ENCODE data around the gene RNGTT. TPM values are rescaled to one million over a fixed set of nuclear protein-coding genes. Genes with fewer than 3 reads are reported as not detected.
"Not testable (repeated sequence)": the region's sequence is repeated elsewhere in the genome, so short reads cannot be mapped to it uniquely, and the experiment has no call there.

RNGTT gene
- polyA plus RNA-seq, 2 donors: 3.9 to 5.2 TPM

- 91 to 94% methylated on average over 1 of the region's 1 CpG for WGBS, 2 donors
- not testable (repeated sequence) for H3K27me3 ChIP-seq (ENCODE audit: control insufficient read depth in 1 of 2, insufficient read depth in 2 of 2, low read length in 2 of 2); H3K4me3 ChIP-seq (ENCODE audit: low read depth in 1 of 2, low read length in 2 of 2); H3K4me1 ChIP-seq (ENCODE audit: control insufficient read depth in 2 of 2, insufficient read depth in 2 of 2, low read length in 1 of 2); H3K27ac ChIP-seq (ENCODE audit: low read depth in 2 of 2, low read length in 1 of 2); H3K36me3 ChIP-seq (ENCODE audit: control insufficient read depth in 2 of 2, insufficient read depth in 2 of 2, low read length in 1 of 2); H3K9me3 ChIP-seq (ENCODE audit: control insufficient read depth in 2 of 2, insufficient read depth in 1 of 2, low read depth in 1 of 2, low read length in 1 of 2)
These were observed 130.3 kb downstream of the RNGTT start for GRCh38 chr6:88833071-88833470.

- not testable (repeated sequence) for H3K27ac ChIP-seq (ENCODE audit: low read depth in 2 of 2, low read length in 1 of 2)
- WGBS, 2 donors: 86 to 90% methylated on average over 4 of the region's 4 CpGs
These were observed 135.8 kb downstream of the RNGTT start for GRCh38 chr6:88827599-88827998.

GRCh38 chr6:88825856-88826255, 137.6 kb downstream of the RNGTT start:
- Histone ChIP-seq H3K4me1 (ENCODE audit: control insufficient read depth in 2 of 2, insufficient read depth in 2 of 2, low read length in 1 of 2) (no peaks in the 10 kb centered on the region), H3K36me3 (ENCODE audit: control insufficient read depth in 2 of 2, insufficient read depth in 2 of 2, low read length in 1 of 2) (no peaks in the 10 kb centered on the region), H3K27ac (ENCODE audit: low read depth in 2 of 2, low read length in 1 of 2) (no peak overlapping the region), H3K4me3 (ENCODE audit: low read depth in 1 of 2, low read length in 2 of 2) (no peak overlapping the region), H3K9me3 (ENCODE audit: control insufficient read depth in 2 of 2, insufficient read depth in 1 of 2, low read depth in 1 of 2, low read length in 1 of 2) (no peaks in the 10 kb centered on the region), H3K27me3 (ENCODE audit: control insufficient read depth in 1 of 2, insufficient read depth in 2 of 2, low read length in 2 of 2) (no peaks in the 10 kb centered on the region)
- WGBS, 2 donors: 97% methylated on average over 3 of the region's 3 CpGs

More at GRCh38 chr6:88827599-88827998, 135.8 kb downstream of the RNGTT start:
- H3K4me1 ChIP-seq (ENCODE audit: control insufficient read depth in 2 of 2, insufficient read depth in 2 of 2, low read length in 1 of 2); H3K4me3 ChIP-seq (ENCODE audit: low read depth in 1 of 2, low read length in 2 of 2); H3K9me3 ChIP-seq (ENCODE audit: control insufficient read depth in 2 of 2, insufficient read depth in 1 of 2, low read depth in 1 of 2, low read length in 1 of 2); H3K36me3 ChIP-seq (ENCODE audit: control insufficient read depth in 2 of 2, insufficient read depth in 2 of 2, low read length in 1 of 2); H3K27me3 ChIP-seq (ENCODE audit: control insufficient read depth in 1 of 2, insufficient read depth in 2 of 2, low read length in 2 of 2): not testable (repeated sequence)

- no peak overlapping the region for H3K4me3 ChIP-seq (ENCODE audit: low read depth in 1 of 2, low read length in 2 of 2)
- WGBS, 2 donors: 53 to 55% methylated on average over 2 of the region's 2 CpGs
- no peaks in the 10 kb centered on the region for H3K9me3 ChIP-seq (ENCODE audit: control insufficient read depth in 2 of 2, insufficient read depth in 1 of 2, low read depth in 1 of 2, low read length in 1 of 2)
- H3K36me3 ChIP-seq (ENCODE audit: control insufficient read depth in 2 of 2, insufficient read depth in 2 of 2, low read length in 1 of 2): no peaks in the 10 kb centered on the region
- no peaks in the 10 kb centered on the region for H3K27me3 ChIP-seq (ENCODE audit: control insufficient read depth in 1 of 2, insufficient read depth in 2 of 2, low read length in 2 of 2)
- H3K27ac ChIP-seq (ENCODE audit: low read depth in 2 of 2, low read length in 1 of 2): no peak overlapping the region
- H3K4me1 ChIP-seq (ENCODE audit: control insufficient read depth in 2 of 2, insufficient read depth in 2 of 2, low read length in 1 of 2): no peaks in the 10 kb centered on the region
These were observed 139.4 kb downstream of the RNGTT start for GRCh38 chr6:88823998-88824397.

GRCh38 chr6:88815491-88815890, 147.9 kb downstream of the RNGTT start:
- Histone ChIP-seq H3K27me3 (ENCODE audit: control insufficient read depth in 1 of 2, insufficient read depth in 2 of 2, low read length in 2 of 2) (no peaks in the 10 kb centered on the region), H3K27ac (ENCODE audit: low read depth in 2 of 2, low read length in 1 of 2) (no peak overlapping the region), H3K36me3 (ENCODE audit: control insufficient read depth in 2 of 2, insufficient read depth in 2 of 2, low read length in 1 of 2) (no peaks in the 10 kb centered on the region), H3K4me1 (ENCODE audit: control insufficient read depth in 2 of 2, insufficient read depth in 2 of 2, low read length in 1 of 2) (no peaks in the 10 kb centered on the region), H3K4me3 (ENCODE audit: low read depth in 1 of 2, low read length in 2 of 2) (no peak overlapping the region), H3K9me3 (ENCODE audit: control insufficient read depth in 2 of 2, insufficient read depth in 1 of 2, low read depth in 1 of 2, low read length in 1 of 2) (no peaks in the 10 kb centered on the region)
- WGBS, 2 donors: 89 to 91% methylated on average over 5 of the region's 5 CpGs

- 70 to 80% methylated on average over 1 of the region's 1 CpG for WGBS, 2 donors
These were observed 148.5 kb downstream of the RNGTT start for GRCh38 chr6:88814909-88815308.

GRCh38 chr6:88813045-88813444, 150.4 kb downstream of the RNGTT start:
- Histone ChIP-seq H3K36me3 (ENCODE audit: control insufficient read depth in 2 of 2, insufficient read depth in 2 of 2, low read length in 1 of 2) (no peaks in the 10 kb centered on the region), H3K9me3 (ENCODE audit: control insufficient read depth in 2 of 2, insufficient read depth in 1 of 2, low read depth in 1 of 2, low read length in 1 of 2) (no peaks in the 10 kb centered on the region), H3K27ac (ENCODE audit: low read depth in 2 of 2, low read length in 1 of 2) (no peak overlapping the region), H3K27me3 (ENCODE audit: control insufficient read depth in 1 of 2, insufficient read depth in 2 of 2, low read length in 2 of 2) (no peaks in the 10 kb centered on the region), H3K4me1 (ENCODE audit: control insufficient read depth in 2 of 2, insufficient read depth in 2 of 2, low read length in 1 of 2) (no peaks in the 10 kb centered on the region), H3K4me3 (ENCODE audit: low read depth in 1 of 2, low read length in 2 of 2) (no peak overlapping the region)
- 64 to 78% methylated on average over 5 of the region's 5 CpGs for WGBS, 2 donors

More at GRCh38 chr6:88814909-88815308, 148.5 kb downstream of the RNGTT start:
- no peak overlapping the region for H3K4me3 ChIP-seq (ENCODE audit: low read depth in 1 of 2, low read length in 2 of 2)
- H3K36me3 ChIP-seq (ENCODE audit: control insufficient read depth in 2 of 2, insufficient read depth in 2 of 2, low read length in 1 of 2): no peaks in the 10 kb centered on the region
- H3K9me3 ChIP-seq (ENCODE audit: control insufficient read depth in 2 of 2, insufficient read depth in 1 of 2, low read depth in 1 of 2, low read length in 1 of 2): no peaks in the 10 kb centered on the region
- no peak overlapping the region for H3K27ac ChIP-seq (ENCODE audit: low read depth in 2 of 2, low read length in 1 of 2)
- H3K27me3 ChIP-seq (ENCODE audit: control insufficient read depth in 1 of 2, insufficient read depth in 2 of 2, low read length in 2 of 2): no peaks in the 10 kb centered on the region
- no peaks in the 10 kb centered on the region for H3K4me1 ChIP-seq (ENCODE audit: control insufficient read depth in 2 of 2, insufficient read depth in 2 of 2, low read length in 1 of 2)

- H3K27me3 ChIP-seq (ENCODE audit: control insufficient read depth in 1 of 2, insufficient read depth in 2 of 2, low read length in 2 of 2): no peaks in the 10 kb centered on the region
- no peaks in the 10 kb centered on the region for H3K36me3 ChIP-seq (ENCODE audit: control insufficient read depth in 2 of 2, insufficient read depth in 2 of 2, low read length in 1 of 2)
- no peak overlapping the region for H3K27ac ChIP-seq (ENCODE audit: low read depth in 2 of 2, low read length in 1 of 2)
- peaks cover 3% of the 10 kb centered on the region in 2 donors for H3K9me3 ChIP-seq (ENCODE audit: control insufficient read depth in 2 of 2, insufficient read depth in 1 of 2, low read depth in 1 of 2, low read length in 1 of 2)
- no peak overlapping the region for H3K4me3 ChIP-seq (ENCODE audit: low read depth in 1 of 2, low read length in 2 of 2)
- whole genome bisulfite sequencing, 2 donors: 63 to 78% methylated on average over 1 of the region's 1 CpG
- no peaks in the 10 kb centered on the region for H3K4me1 ChIP-seq (ENCODE audit: control insufficient read depth in 2 of 2, insufficient read depth in 2 of 2, low read length in 1 of 2)
These were observed 152.7 kb downstream of the RNGTT start for GRCh38 chr6:88810701-88811100.

GRCh38 chr6:88810089-88810488, 153.3 kb downstream of the RNGTT start:
- Histone ChIP-seq H3K4me3 (ENCODE audit: low read depth in 1 of 2, low read length in 2 of 2) (no peak overlapping the region), H3K27me3 (ENCODE audit: control insufficient read depth in 1 of 2, insufficient read depth in 2 of 2, low read length in 2 of 2) (no peaks in the 10 kb centered on the region), H3K36me3 (ENCODE audit: control insufficient read depth in 2 of 2, insufficient read depth in 2 of 2, low read length in 1 of 2) (no peaks in the 10 kb centered on the region), H3K9me3 (ENCODE audit: control insufficient read depth in 2 of 2, insufficient read depth in 1 of 2, low read depth in 1 of 2, low read length in 1 of 2) (peaks cover 3% of the 10 kb centered on the region in 2 donors), H3K27ac (ENCODE audit: low read depth in 2 of 2, low read length in 1 of 2) (no peak overlapping the region), H3K4me1 (ENCODE audit: control insufficient read depth in 2 of 2, insufficient read depth in 2 of 2, low read length in 1 of 2) (no peaks in the 10 kb centered on the region)
- WGBS, 2 donors: 89 to 90% methylated on average over 5 of the region's 5 CpGs

- Histone ChIP-seq H3K27me3 (ENCODE audit: control insufficient read depth in 1 of 2, insufficient read depth in 2 of 2, low read length in 2 of 2) (no peaks in the 10 kb centered on the region), H3K4me3 (ENCODE audit: low read depth in 1 of 2, low read length in 2 of 2) (no peak overlapping the region), H3K4me1 (ENCODE audit: control insufficient read depth in 2 of 2, insufficient read depth in 2 of 2, low read length in 1 of 2) (no peaks in the 10 kb centered on the region), H3K9me3 (ENCODE audit: control insufficient read depth in 2 of 2, insufficient read depth in 1 of 2, low read depth in 1 of 2, low read length in 1 of 2) (peaks cover 3% of the 10 kb centered on the region in 2 donors), H3K36me3 (ENCODE audit: control insufficient read depth in 2 of 2, insufficient read depth in 2 of 2, low read length in 1 of 2) (no peaks in the 10 kb centered on the region), H3K27ac (ENCODE audit: low read depth in 2 of 2, low read length in 1 of 2) (no peak overlapping the region)
These were observed 155.0 kb downstream of the RNGTT start for GRCh38 chr6:88808381-88808780.

Data from esophagus (tissue), 2 donors.